ENCODE results near the gene OTOG.

The OTOG gene

GRCh38 chr11:17571431-17572358, 24.6 kb downstream of the OTOG start:
- no peaks in the 10 kb centered on the region for H4K20me1 ChIP-seq (ENCODE audit: insufficient read depth)
- no peaks in the 10 kb centered on the region for H3K36me3 ChIP-seq (ENCODE audit: insufficient read depth)
- no peak overlapping the region for H3K4me3 ChIP-seq (IDR thresholded peaks at IDR 0.05; ENCODE audit: insufficient read depth, low read depth, low read length)
- no peak overlapping the region for H3K9ac ChIP-seq
- no peaks in the 10 kb centered on the region for H3K79me2 ChIP-seq (ENCODE audit: insufficient read depth, low read depth)
- no peaks in the 10 kb centered on the region for H3K4me1 ChIP-seq (ENCODE audit: low read depth, poor library complexity, severe bottlenecking)
- TF ChIP-seq, protein P1, sequence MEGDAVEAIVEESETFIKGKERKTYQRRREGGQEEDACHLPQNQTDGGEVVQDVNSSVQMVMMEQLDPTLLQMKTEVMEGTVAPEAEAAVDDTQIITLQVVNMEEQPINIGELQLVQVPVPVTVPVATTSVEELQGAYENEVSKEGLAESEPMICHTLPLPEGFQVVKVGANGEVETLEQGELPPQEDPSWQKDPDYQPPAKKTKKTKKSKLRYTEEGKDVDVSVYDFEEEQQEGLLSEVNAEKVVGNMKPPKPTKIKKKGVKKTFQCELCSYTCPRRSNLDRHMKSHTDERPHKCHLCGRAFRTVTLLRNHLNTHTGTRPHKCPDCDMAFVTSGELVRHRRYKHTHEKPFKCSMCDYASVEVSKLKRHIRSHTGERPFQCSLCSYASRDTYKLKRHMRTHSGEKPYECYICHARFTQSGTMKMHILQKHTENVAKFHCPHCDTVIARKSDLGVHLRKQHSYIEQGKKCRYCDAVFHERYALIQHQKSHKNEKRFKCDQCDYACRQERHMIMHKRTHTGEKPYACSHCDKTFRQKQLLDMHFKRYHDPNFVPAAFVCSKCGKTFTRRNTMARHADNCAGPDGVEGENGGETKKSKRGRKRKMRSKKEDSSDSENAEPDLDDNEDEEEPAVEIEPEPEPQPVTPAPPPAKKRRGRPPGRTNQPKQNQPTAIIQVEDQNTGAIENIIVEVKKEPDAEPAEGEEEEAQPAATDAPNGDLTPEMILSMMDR (conservative IDR thresholded peaks at IDR 0.05; ENCODE audit: low read depth, low read length): no peak
- H3K4me2 ChIP-seq: no peak overlapping the region
- H3K27ac ChIP-seq: no peak overlapping the region
- H3K27me3 ChIP-seq (ENCODE audit: insufficient read depth, low read depth): no peaks in the 10 kb centered on the region
- no peak overlapping the region for H2AFZ ChIP-seq (ENCODE audit: low read depth)

GRCh38 chr11:17572359-17572690, 25.3 kb downstream of the OTOG start:
- TF ChIP-seq, protein P1 (conservative IDR thresholded peaks at IDR 0.05; ENCODE audit: low read depth, low read length): no peak
- H2AFZ ChIP-seq (ENCODE audit: low read depth): no peak overlapping the region

GRCh38 chr11:17572791-17573460, 25.9 kb downstream of the OTOG start:
- no peak overlapping the region for H2AFZ ChIP-seq (ENCODE audit: low read depth)
- no peaks in the 10 kb centered on the region for H4K20me1 ChIP-seq (ENCODE audit: insufficient read depth)
- TF ChIP-seq, protein P1 (conservative IDR thresholded peaks at IDR 0.05; ENCODE audit: low read depth, low read length): no peak
- no peaks in the 10 kb centered on the region for H3K4me1 ChIP-seq (ENCODE audit: low read depth, poor library complexity, severe bottlenecking)
- H3K9ac ChIP-seq: no peak overlapping the region
- no peak overlapping the region for H3K27ac ChIP-seq
- H3K27me3 ChIP-seq (ENCODE audit: insufficient read depth, low read depth): no peaks in the 10 kb centered on the region
- H3K4me3 ChIP-seq (IDR thresholded peaks at IDR 0.05; ENCODE audit: insufficient read depth, low read depth, low read length): no peak overlapping the region
- no peaks in the 10 kb centered on the region for H3K36me3 ChIP-seq (ENCODE audit: insufficient read depth)
- no peaks in the 10 kb centered on the region for H3K79me2 ChIP-seq (ENCODE audit: insufficient read depth, low read depth)
- H3K4me2 ChIP-seq: no peak overlapping the region

More at GRCh38 chr11:17572359-17572690, 25.3 kb downstream of the OTOG start:
- H3K4me1 ChIP-seq (ENCODE audit: low read depth, poor library complexity, severe bottlenecking): no peaks in the 10 kb centered on the region
- H3K36me3 ChIP-seq (ENCODE audit: insufficient read depth): no peaks in the 10 kb centered on the region
- H3K27ac ChIP-seq: no peak overlapping the region
- no peak overlapping the region for H3K4me2 ChIP-seq
- H3K27me3 ChIP-seq (ENCODE audit: insufficient read depth, low read depth): no peaks in the 10 kb centered on the region
- no peak overlapping the region for H3K9ac ChIP-seq
- H3K79me2 ChIP-seq (ENCODE audit: insufficient read depth, low read depth): no peaks in the 10 kb centered on the region
- H4K20me1 ChIP-seq (ENCODE audit: insufficient read depth): no peaks in the 10 kb centered on the region
- H3K4me3 ChIP-seq (IDR thresholded peaks at IDR 0.05; ENCODE audit: insufficient read depth, low read depth, low read length): no peak overlapping the region

DNA sequence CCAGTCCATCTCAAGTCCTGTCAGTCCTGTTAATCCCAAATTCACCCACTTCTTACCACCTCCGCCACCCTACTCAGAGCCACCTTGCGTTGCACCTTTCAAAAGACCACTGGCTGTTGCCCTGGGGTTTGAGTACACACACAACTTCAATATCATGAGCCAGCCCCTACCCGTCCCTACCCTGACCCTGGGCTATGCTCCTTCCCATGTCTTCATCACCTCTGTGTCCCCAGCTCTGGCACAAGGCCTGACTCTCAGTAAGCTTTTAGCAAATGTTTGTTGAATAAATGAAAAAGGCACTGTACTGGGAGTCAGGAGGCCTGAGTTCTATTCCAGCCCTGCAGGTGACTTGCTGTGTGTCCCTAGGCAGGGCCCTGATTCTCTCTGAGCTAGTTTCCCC, 26.5 kb downstream of the OTOG start:
- no peak overlapping the region for H3K4me3 ChIP-seq (IDR thresholded peaks at IDR 0.05; ENCODE audit: insufficient read depth, low read depth, low read length)
- no peaks in the 10 kb centered on the region for H3K27me3 ChIP-seq (ENCODE audit: insufficient read depth, low read depth)
- no peaks in the 10 kb centered on the region for H4K20me1 ChIP-seq (ENCODE audit: insufficient read depth)
- H3K79me2 ChIP-seq (ENCODE audit: insufficient read depth, low read depth): no peaks in the 10 kb centered on the region
- no peak overlapping the region for H3K4me2 ChIP-seq
- H3K36me3 ChIP-seq (ENCODE audit: insufficient read depth): no peaks in the 10 kb centered on the region
- H3K4me1 ChIP-seq (ENCODE audit: low read depth, poor library complexity, severe bottlenecking): no peaks in the 10 kb centered on the region
- TF ChIP-seq, protein P1 (conservative IDR thresholded peaks at IDR 0.05; ENCODE audit: low read depth, low read length): no peak
- no peak overlapping the region for H2AFZ ChIP-seq (ENCODE audit: low read depth)
- no peak overlapping the region for H3K9ac ChIP-seq
- no peak overlapping the region for H3K27ac ChIP-seq

Measured in KMS-11 (cell line).